H1 (cell line): ENCODE measurements around the gene AP2B1. TPM values are rescaled to one million over a fixed set of nuclear protein-coding genes. Genes with fewer than 3 reads are reported as not detected.

Source experiments
- CTCF ChIA-PET: fragments of 300-600 bp; sonication (Branson Sonifier 250); formaldehyde crosslinking; loops from one replicate; lab custom pipeline; 2021; ENCODE audit not compliant: partially characterized antibody; lab: Charles Lee
- POLR2A ChIA-PET: fragments of 300-600 bp; sonication (Branson Sonifier 250); formaldehyde crosslinking; loops from one replicate; lab custom pipeline; 2021; ENCODE audit warnings: inconsistent platforms; ENCODE audit not compliant: partially characterized antibody; lab: Charles Lee
- DNase-seq, 2 experiments: peaks; one replicate each; pipeline versions ENCODE4 v3.0.0 to v3.0.0-alpha.2; 2010 to 2022; ENCODE audit warnings: low spot score in 2 of 2, low read depth in 1 of 2, mixed read lengths in 1 of 2
- FAIRE-seq: peaks from 2 replicates; lab custom pipeline; 2011; peaks lifted over from hg19 to GRCh38; lab: Jason Lieb, UNC
- H2AFZ ChIP-seq: 2 replicates; pipeline ENCODE4 v1.8.1; 2012; ENCODE audit warnings: low read length, inconsistent platforms
- H2AK5ac ChIP-seq: 2 replicates; pipeline ENCODE4 v1.6.1; 2013; ENCODE audit warnings: low read depth, low read length
- H2BK120ac ChIP-seq: replicated peaks from 2 replicates; pipeline ENCODE3; 2013; ENCODE audit warnings: low read depth, low read length, inconsistent platforms
- H2BK12ac ChIP-seq: 2 replicates; pipeline ENCODE4 v1.6.1; 2013; ENCODE audit warnings: low read depth, low read length
- H2BK15ac ChIP-seq: 2 replicates; pipeline ENCODE4 v1.6.1; 2013; ENCODE audit warnings: low read length
- H2BK20ac ChIP-seq: 2 replicates; pipeline ENCODE4 v1.6.1; 2013; ENCODE audit warnings: low read length
- H2BK5ac ChIP-seq: 2 replicates; pipeline ENCODE4 v1.6.1; 2013; ENCODE audit warnings: low read depth, low read length
- H3K14ac ChIP-seq: 2 replicates; pipeline ENCODE4 v1.6.1; 2013; ENCODE audit warnings: inconsistent platforms; ENCODE audit not compliant: insufficient read length
- H3K18ac ChIP-seq: 2 replicates; pipeline ENCODE4 v1.6.1; 2013; ENCODE audit warnings: low read length; ENCODE audit errors: extremely low read depth
- H3K23ac ChIP-seq: 2 replicates; pipeline ENCODE4 v1.6.1; 2013; ENCODE audit warnings: inconsistent platforms; ENCODE audit not compliant: insufficient read length
- H3K23me2 ChIP-seq: 2 replicates; pipeline ENCODE4 v1.6.1; 2013; ENCODE audit warnings: low read depth, low read length
- H3K27ac ChIP-seq: 2 replicates; pipeline ENCODE4 v1.6.1; 2011; ENCODE audit warnings: low read depth, low read length, inconsistent platforms
- H3K27me3 ChIP-seq, 4 experiments: replicated peaks in 1 of 4; 1 replicate in 1 of 4; 2 replicates in 3 of 4; pipeline versions ENCODE4 v1.6.1 to v1.8.1; 2011 to 2013; ENCODE audit warnings: low read length in 3 of 4, mild to moderate bottlenecking in 3 of 4, inconsistent platforms in 2 of 4, mixed read lengths in 2 of 4, moderate library complexity in 1 of 4; ENCODE audit not compliant: control insufficient read depth in 3 of 4, insufficient read depth in 3 of 4; ENCODE audit errors: extremely low read depth in 1 of 4
- H3K36me3 ChIP-seq, 4 experiments: 2 replicates each; pipeline versions ENCODE4 v1.6.1 to v1.8.1; 2011 to 2013; ENCODE audit warnings: mild to moderate bottlenecking in 4 of 4, low read length in 3 of 4, moderate library complexity in 2 of 4, control low read depth in 1 of 4, inconsistent platforms in 1 of 4; ENCODE audit not compliant: insufficient read depth in 4 of 4, control insufficient read depth in 2 of 4
- H3K4ac ChIP-seq: replicated peaks from 2 replicates; pipeline ENCODE3; 2013; ENCODE audit warnings: low read length, low read depth, mixed read lengths, inconsistent platforms; ENCODE audit not compliant: insufficient read length
- H3K4me1 ChIP-seq, 4 experiments: replicated peaks in 1 of 4; 1 replicate in 1 of 4; 2 replicates in 3 of 4; pipeline versions ENCODE4 v1.6.1 to v1.8.1; 2011 to 2013; ENCODE audit warnings: low read length in 3 of 4, inconsistent platforms in 2 of 4, mixed read lengths in 1 of 4; ENCODE audit not compliant: insufficient read depth in 4 of 4, control insufficient read depth in 3 of 4
- H3K4me2 ChIP-seq, 2 experiments: 2 replicates each; pipeline versions ENCODE4 v1.6.1 to v1.8.1; 2011 to 2013; ENCODE audit warnings: low read depth in 2 of 2, low read length in 2 of 2, control low read depth in 1 of 2, inconsistent platforms in 1 of 2, mild to moderate bottlenecking in 1 of 2; ENCODE audit not compliant: insufficient read depth in 1 of 2
- H3K4me3 ChIP-seq, 4 experiments: fragments of 200-600, 300-600 bp in 1 of 4; sonication (generic), shearing (Covaris generic), sonication (Bioruptor Twin) in 1 of 4; 2 replicates each; pipeline versions ENCODE4 v1.5.1 to v1.8.1; 2011 to 2016; ENCODE audit warnings: low read length in 4 of 4, low read depth in 3 of 4, control low read depth in 2 of 4, inconsistent platforms in 2 of 4, mild to moderate bottlenecking in 2 of 4, mixed read lengths in 1 of 4, moderate library complexity in 1 of 4; ENCODE audit not compliant: insufficient read depth in 2 of 4; ENCODE audit errors: extremely low read depth in 1 of 4
- H3K56ac ChIP-seq: replicated peaks from 2 replicates; pipeline ENCODE3; 2013; ENCODE audit warnings: low read depth, mild to moderate bottlenecking, mixed read lengths, low read length, inconsistent platforms; ENCODE audit not compliant: insufficient read length
- H3K79me1 ChIP-seq: 2 replicates; pipeline ENCODE4 v1.6.1; 2013; ENCODE audit warnings: low read depth, low read length, control low read depth
- H3K79me2 ChIP-seq, 2 experiments: 2 replicates each; pipeline versions ENCODE4 v1.6.1 to v1.8.1; 2012 to 2013; ENCODE audit warnings: low read length in 2 of 2, mild to moderate bottlenecking in 2 of 2, inconsistent platforms in 1 of 2; ENCODE audit not compliant: insufficient read depth in 2 of 2, control insufficient read depth in 1 of 2
- H3K9ac ChIP-seq, 4 experiments: replicated peaks in 1 of 4; 1 replicate in 1 of 4; 2 replicates in 3 of 4; pipeline versions ENCODE4 v1.6.1 to v1.8.1; 2011 to 2013; ENCODE audit warnings: low read depth in 3 of 4, low read length in 3 of 4, control low read depth in 2 of 4, mild to moderate bottlenecking in 2 of 4, moderate library complexity in 2 of 4, inconsistent platforms in 1 of 4; ENCODE audit errors: extremely low read depth in 1 of 4
- H3K9me3 ChIP-seq, 2 experiments: 2 replicates each; pipeline versions ENCODE4 v1.6.1 to v1.8.1; 2012 to 2013; ENCODE audit warnings: mild to moderate bottlenecking in 2 of 2, moderate library complexity in 2 of 2, control low read depth in 1 of 2, inconsistent platforms in 1 of 2, low read depth in 1 of 2, low read length in 1 of 2, mixed read lengths in 1 of 2; ENCODE audit not compliant: insufficient read depth in 2 of 2
- H4K20me1 ChIP-seq, 2 experiments: replicated peaks in 1 of 2; 2 replicates each; pipeline versions ENCODE3 to v1.8.1; 2011 to 2013; ENCODE audit warnings: inconsistent platforms in 2 of 2, low read length in 2 of 2, mild to moderate bottlenecking in 1 of 2; ENCODE audit not compliant: insufficient read depth in 2 of 2, control insufficient read depth in 1 of 2
- H4K5ac ChIP-seq: 2 replicates; pipeline ENCODE4 v1.6.1; 2013; ENCODE audit warnings: low read length, low read depth, mixed read lengths, inconsistent platforms; ENCODE audit not compliant: insufficient read length
- H4K8ac ChIP-seq: 2 replicates; pipeline ENCODE4 v1.8.0; 2013; ENCODE audit warnings: mild to moderate bottlenecking, moderate library complexity, low read length, inconsistent platforms; ENCODE audit not compliant: insufficient read depth; ENCODE audit errors: extremely low read depth
- H4K91ac ChIP-seq: replicated peaks from 2 replicates; pipeline ENCODE3; 2013; ENCODE audit warnings: low read length, mixed read lengths, inconsistent platforms; ENCODE audit not compliant: insufficient read length
- CTBP2 ChIP-seq: IDR thresholded peaks from 2 replicates; pipeline ENCODE4 v1.7.0; 2011; ENCODE audit warnings: borderline replicate concordance, mild to moderate bottlenecking, moderate library complexity, mixed read lengths, low read length; ENCODE audit not compliant: insufficient read depth, insufficient read length
- PHF8 ChIP-seq: fragments of 200-600 bp; sonication (generic); conservative IDR thresholded peaks from 2 replicates; pipeline ENCODE4 v1.7.1; 2012; ENCODE audit warnings: low read depth, mild to moderate bottlenecking, inconsistent platforms, low read length, moderate library complexity
- WGBS, 2 experiments: shearing (Covaris generic) in 1 of 2; methylation state at CpG; one replicate each; pipeline versions ENCODE4 v1.1.6 to v1.1.7; 2013 to 2015; ENCODE audit warnings: low lambda C conversion rate in 2 of 2, mixed read lengths in 2 of 2, inconsistent platforms in 1 of 2, low coverage in 1 of 2, missing lambda C conversion rate in 1 of 2; ENCODE audit not compliant: insufficient replicate concordance in 2 of 2, insufficient coverage in 1 of 2, insufficient read length in 1 of 2; ENCODE audit errors: extremely low coverage in 1 of 2, missing lambda C conversion rate in 1 of 2; 5-methylcytosine and 5-hydroxymethylcytosine counted together
- polyA plus RNA-seq, 7 experiments: library from polyadenylated mRNA; depleted of rRNA in 3 of 7; stranded (reverse) in 5 of 7; unstranded in 2 of 7; fragments of >200 nt in 5 of 7; fragments of 200-250 nt in 2 of 7; gene quantifications; 1 replicate in 5 of 7; 2 replicates in 1 of 7; 4 replicates in 1 of 7; pipeline versions ENCODE4 v1.2.1 to v1.2.3, GENCODE V29; 2011 to 2013; ENCODE audit warnings: missing spikeins in 2 of 7, mixed read lengths in 2 of 7
- total RNA-seq: library from RNA; stranded (reverse); fragmentation: NEBNext Ultra II Directional; extraction: Animal tissue kit (Norgen Biotek cat#: 25700); gene quantifications from 2 replicates; pipeline ENCODE4 v1.2.1, GENCODE V29; 2021

The AP2B1 gene
- total and polyA plus RNA-seq, 2 of the 8 experiments (the other 6 are each of a cell fraction or from before 2014, with no cell fraction given): 95.5 to 199 TPM

GRCh38 chr17:35698800-35699199, 111.7 kb downstream of the AP2B1 start:
- Histone ChIP-seq H2AK5ac (no peak overlapping the region), H3K4ac (no peak overlapping the region), H3K18ac (no peak overlapping the region), H2AFZ (no peak overlapping the region), H3K9me3 (no peaks in the 10 kb centered on the region), H3K79me2 (no peaks in the 10 kb centered on the region), H2BK20ac (no peak overlapping the region), H3K27me3 (no peaks in the 10 kb centered on the region), H3K4me3 (no peak overlapping the region), H2BK120ac (no peak overlapping the region), H3K36me3 (peaks cover 0 to 12% (median 6%) of the 10 kb centered on the region in 4 experiments; a peak in 4 of 8 replicates), H4K5ac (no peak overlapping the region), H4K91ac (no peak overlapping the region), H4K8ac (no peak overlapping the region), H3K4me2 (no peak overlapping the region), H3K56ac (no peak overlapping the region), H3K9ac (no peak overlapping the region), H3K79me1 (no peaks in the 10 kb centered on the region; the same call in 1 of the 2 replicates), H2BK12ac (no peak overlapping the region), H4K20me1 (peaks cover 0 to 4% of the 10 kb centered on the region in 2 experiments), H3K4me1 (no peaks in the 10 kb centered on the region), H3K23ac (no peak overlapping the region), H2BK5ac (no peak overlapping the region), H3K23me2 (no peaks in the 10 kb centered on the region), H3K27ac (no peak overlapping the region), H2BK15ac (no peak overlapping the region), H3K14ac (no peak overlapping the region)
- ChIA-PET CTCF (no interaction called here), POLR2A (no interaction called here)
- 93% methylated on average over 2 of the region's 2 CpGs; no CpG with 5 or more reads in 1 of the 2 experiments for WGBS, 2 experiments
- FAIRE-seq (no peak), DNase-seq (no peak)
- TF ChIP-seq PHF8: no peak
- TF ChIP-seq CTBP2: no peak
